ENCODE data around the gene NAE1.
"Not testable (repeated sequence)": the region's sequence is repeated elsewhere in the genome, so short reads cannot be mapped to it uniquely, and the experiment has no call there.

The NAE1 gene

GRCh38 chr16:66809765-66810164, 21.0 kb downstream of the NAE1 start:
- TF ChIP-seq, protein P1, sequence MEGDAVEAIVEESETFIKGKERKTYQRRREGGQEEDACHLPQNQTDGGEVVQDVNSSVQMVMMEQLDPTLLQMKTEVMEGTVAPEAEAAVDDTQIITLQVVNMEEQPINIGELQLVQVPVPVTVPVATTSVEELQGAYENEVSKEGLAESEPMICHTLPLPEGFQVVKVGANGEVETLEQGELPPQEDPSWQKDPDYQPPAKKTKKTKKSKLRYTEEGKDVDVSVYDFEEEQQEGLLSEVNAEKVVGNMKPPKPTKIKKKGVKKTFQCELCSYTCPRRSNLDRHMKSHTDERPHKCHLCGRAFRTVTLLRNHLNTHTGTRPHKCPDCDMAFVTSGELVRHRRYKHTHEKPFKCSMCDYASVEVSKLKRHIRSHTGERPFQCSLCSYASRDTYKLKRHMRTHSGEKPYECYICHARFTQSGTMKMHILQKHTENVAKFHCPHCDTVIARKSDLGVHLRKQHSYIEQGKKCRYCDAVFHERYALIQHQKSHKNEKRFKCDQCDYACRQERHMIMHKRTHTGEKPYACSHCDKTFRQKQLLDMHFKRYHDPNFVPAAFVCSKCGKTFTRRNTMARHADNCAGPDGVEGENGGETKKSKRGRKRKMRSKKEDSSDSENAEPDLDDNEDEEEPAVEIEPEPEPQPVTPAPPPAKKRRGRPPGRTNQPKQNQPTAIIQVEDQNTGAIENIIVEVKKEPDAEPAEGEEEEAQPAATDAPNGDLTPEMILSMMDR (IDR thresholded peaks at IDR 0.05; ENCODE audit: borderline replicate concordance, insufficient read depth, low read depth, low read length), result no peak
- no peak overlapping the region for H3K4me3 ChIP-seq (ENCODE audit: low read depth, low read length)

DNA sequence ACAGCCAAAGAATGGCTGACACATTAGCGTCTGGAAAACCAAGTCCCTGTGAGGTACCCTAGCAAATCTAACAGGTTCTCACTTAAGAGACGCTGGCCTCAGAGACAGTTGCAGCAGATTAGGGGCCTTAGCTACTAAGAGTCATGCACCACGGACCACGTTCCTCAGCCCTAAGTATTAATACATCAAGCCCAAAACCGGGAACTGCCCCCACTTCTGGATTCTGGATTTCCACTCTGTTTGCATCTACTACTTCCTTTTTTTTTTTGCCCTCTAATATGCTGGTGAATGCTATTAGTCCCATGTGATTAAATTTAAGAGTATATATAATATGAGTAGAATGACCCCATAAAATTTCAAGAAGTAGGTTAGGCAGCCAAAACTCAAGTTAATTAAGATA, 28.6 kb downstream of the NAE1 start:
- TF ChIP-seq, protein P1 (IDR thresholded peaks at IDR 0.05; ENCODE audit: borderline replicate concordance, insufficient read depth, low read depth, low read length), result no peak
- H3K4me3 ChIP-seq (ENCODE audit: low read depth, low read length), result no peak overlapping the region

DNA sequence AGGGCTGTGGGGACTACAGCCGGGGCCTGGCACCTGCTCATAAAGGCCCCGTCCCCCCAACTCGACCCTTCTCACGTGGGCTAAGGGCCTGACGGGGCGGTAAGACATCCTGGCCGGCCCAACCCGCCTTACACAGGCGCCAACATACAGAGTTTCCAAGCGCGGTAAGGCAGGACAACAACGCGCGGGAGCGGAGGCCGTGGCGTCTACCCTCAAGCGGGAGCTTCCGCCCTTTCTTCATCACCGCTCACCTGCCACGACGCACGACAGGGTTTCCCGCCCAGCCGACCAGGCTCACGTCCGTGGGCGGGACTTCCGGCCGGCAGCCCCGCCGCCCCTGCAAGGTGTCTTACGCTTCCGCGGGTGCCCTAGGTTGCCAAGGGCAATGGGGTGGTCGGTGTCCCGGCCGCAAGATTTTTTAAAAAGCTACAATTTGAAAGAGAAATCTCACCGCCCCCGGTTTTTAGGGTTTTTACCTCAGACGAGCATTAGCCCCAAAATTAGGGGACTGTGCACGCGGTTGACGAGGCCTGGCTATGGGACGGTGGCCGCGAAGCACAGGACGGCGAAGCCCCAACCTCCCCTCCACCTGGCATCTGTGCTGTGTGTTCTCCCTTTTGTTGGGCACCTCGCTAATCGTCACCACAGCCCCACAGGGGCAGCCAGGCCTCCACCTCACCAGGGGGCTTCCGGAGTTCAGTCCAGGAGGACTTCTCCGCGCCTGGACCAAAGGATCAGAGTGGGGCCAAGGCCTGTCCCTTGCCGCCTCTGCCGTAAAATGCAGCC, 29.3 kb downstream of the NAE1 start, which contains the start of gene TERB1:
TSS of gene TERB1 (minus strand) at position 265 of the 786 bp plus-strand sequence. CDS start 4,786 bp downstream, outside the sequence.
- TF ChIP-seq, protein P1 (IDR thresholded peaks at IDR 0.05; ENCODE audit: borderline replicate concordance, insufficient read depth, low read depth, low read length), result no peak
- no peak within 1 kb of the TSS for H3K4me3 ChIP-seq (ENCODE audit: low read depth, low read length)

DNA sequence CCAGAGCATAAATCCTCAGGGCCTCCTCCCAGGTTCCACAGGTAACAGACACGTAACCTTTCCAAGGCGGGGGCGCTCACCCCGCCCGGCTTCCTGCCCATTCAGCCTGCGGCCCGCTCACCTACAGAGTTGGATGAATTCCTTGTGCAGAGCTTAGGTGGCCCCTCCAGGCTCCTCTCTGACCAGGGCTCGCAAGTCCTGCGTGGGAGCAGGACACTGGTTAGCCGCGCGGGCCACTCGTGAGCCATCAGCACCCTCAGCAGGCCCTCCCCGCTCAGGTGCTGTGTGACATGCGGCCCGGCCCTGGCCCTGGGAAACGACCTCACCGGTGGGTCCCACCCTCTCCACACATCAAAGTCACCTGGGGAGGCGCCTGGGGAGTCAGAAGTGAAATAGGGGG, 29.9 kb downstream of the NAE1 start:
- TF ChIP-seq, protein P1 (IDR thresholded peaks at IDR 0.05; ENCODE audit: borderline replicate concordance, insufficient read depth, low read depth, low read length), result no peak
- H3K4me3 ChIP-seq (ENCODE audit: low read depth, low read length), result no peak overlapping the region

DNA sequence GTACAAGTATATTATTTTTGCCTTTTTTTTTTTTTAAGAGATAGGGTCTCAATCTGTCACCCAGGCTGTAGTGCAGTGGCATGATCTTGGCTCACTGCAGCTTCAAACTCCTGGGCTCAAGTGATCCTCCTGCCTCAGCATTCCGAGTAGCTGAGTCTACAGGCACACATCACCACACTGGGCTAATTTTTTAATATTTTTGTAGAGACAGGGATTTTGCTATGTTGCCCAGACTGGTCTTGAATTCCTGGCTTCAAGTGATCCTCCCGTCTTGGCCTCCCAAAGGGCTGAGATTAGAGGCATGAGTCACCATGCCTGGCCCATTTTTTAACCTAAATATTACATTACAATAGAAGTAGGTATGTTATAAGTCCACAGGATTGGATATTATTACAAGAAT, 32.6 kb downstream of the NAE1 start:
- no peak overlapping the region for H3K4me3 ChIP-seq (ENCODE audit: low read depth, low read length)
- TF ChIP-seq, protein P1 (IDR thresholded peaks at IDR 0.05; ENCODE audit: borderline replicate concordance, insufficient read depth, low read depth, low read length), result no peak

- H3K4me3 ChIP-seq (ENCODE audit: low read depth, low read length), result not testable (repeated sequence)
Observed at GRCh38 chr16:66793984-66794383, 36.8 kb downstream of the NAE1 start.

DNA sequence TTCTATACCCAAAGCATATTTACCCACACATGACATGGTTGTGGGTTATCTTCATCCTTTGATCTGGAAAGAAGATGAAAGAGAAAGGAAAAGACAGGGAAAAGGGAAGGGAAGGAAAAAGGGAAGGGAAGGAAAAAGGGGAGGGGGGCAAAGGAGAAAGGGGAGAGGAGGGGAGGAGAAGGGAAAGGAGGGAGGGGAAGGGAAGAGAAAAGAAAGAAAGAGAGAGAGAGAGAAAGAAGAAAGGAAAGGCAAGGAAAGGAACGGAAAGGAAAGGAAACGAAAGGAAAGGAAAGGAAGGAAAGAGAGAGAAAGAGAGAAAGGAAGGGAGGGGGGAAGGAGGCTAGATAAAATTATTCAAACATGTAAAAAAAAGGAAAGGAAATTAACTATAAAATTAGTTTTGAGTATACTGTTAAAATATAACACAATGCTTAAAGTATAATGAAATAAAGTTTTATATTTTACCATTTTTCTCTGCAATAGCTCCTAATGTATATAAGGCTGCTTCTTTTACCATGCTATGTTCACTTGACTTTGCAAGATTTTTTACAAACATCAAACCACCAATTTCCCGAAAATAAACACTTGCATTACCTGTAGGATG, 40.5 kb downstream of the NAE1 start:
- TF ChIP-seq, protein P1 (IDR thresholded peaks at IDR 0.05; ENCODE audit: borderline replicate concordance, insufficient read depth, low read depth, low read length), result no peak
- H3K4me3 ChIP-seq (ENCODE audit: low read depth, low read length), result no peak overlapping the region

Measured in GM12875 (cell line).